ENCODE data around the gene CLCN7. TPM values are rescaled to one million over a fixed set of nuclear protein-coding genes. Genes with fewer than 3 reads are reported as not detected.

The CLCN7 gene
- total and polyA plus RNA-seq, 2 of the 13 experiments (the other 11 are each of a cell fraction or from before 2014, with no cell fraction given): 24.6 to 25.1 TPM

GRCh38 chr16:1471569-1472194 lies 3.1 kb downstream of the CLCN7 start:
- intact Hi-C loops (cut with micrococcal nuclease; ENCODE audit: unreplicated experiment): no loop called here
- H3K79me2 ChIP-seq (ENCODE audit: insufficient read depth, low read length): peaks cover 39% of the 10 kb centered on the region
- in situ Hi-C loops (cut with HindIII; ENCODE audit: extremely low pct_ligation_motif_present, low pct_unique_long_range_greater_than_20kb): no loop called here
- no peaks in the 10 kb centered on the region for H4K20me1 ChIP-seq (ENCODE audit: insufficient read depth, low read length)
- WGBS (ENCODE audit: low lambda C conversion rate): 95% methylated on average over 10 of the region's 26 CpGs
- DNase-seq (ENCODE audit: low spot score) (no peak), ATAC-seq (no peak), FAIRE-seq (no peak)
- peaks cover 52% of the 10 kb centered on the region for H3K4me1 ChIP-seq (ENCODE audit: insufficient read depth, low read length)
- H3K9ac ChIP-seq (ENCODE audit: insufficient read depth, low read depth, low read length): no peak overlapping the region
- no peaks in the 10 kb centered on the region for H3K36me3 ChIP-seq (replicated peaks in 1 of 2; ENCODE audit: control insufficient read depth in 1 of 2, insufficient read depth in 2 of 2, low read length in 2 of 2)
- H3K4me2 ChIP-seq (ENCODE audit: low read depth, low read length): no peak overlapping the region
- TSS peak; percentile 37 for BruUV-seq (replicated peaks)
- no peak for TF ChIP-seq ZNF740 (CRISPR knock-in tag; IDR thresholded peaks at IDR 0.05)
- TF ChIP-seq GABPB1 (CRISPR knock-in tag; IDR thresholded peaks at IDR 0.05): no peak
- no peak for TF ChIP-seq FOXO4 (CRISPR knock-in tag; conservative IDR thresholded peaks at IDR 0.05)
- TF ChIP-seq THRA (CRISPR knock-in tag; IDR thresholded peaks at IDR 0.05; ENCODE audit: borderline replicate concordance): no peak
- H3K9me3 ChIP-seq (ENCODE audit: low read length): no peaks in the 10 kb centered on the region
- no peaks in the 10 kb centered on the region; a peak in 1 of 5 replicates for H3K27me3 ChIP-seq (ENCODE audit: control insufficient read depth in 1 of 2, insufficient read depth in 2 of 2, low read length in 2 of 2)
- ChIA-PET POLR2A (no interaction called here), CTCF (ENCODE audit: low intra/inter-chr PET ratio, low total read pairs) (no interaction called here)
- H2AFZ ChIP-seq (ENCODE audit: low read length): no peak overlapping the region
- H3K4me3 ChIP-seq (replicated peaks in 1 of 3; ENCODE audit: insufficient read depth in 1 of 3, low read depth in 2 of 3, low read length in 3 of 3): no peak overlapping the region
- H3K27ac ChIP-seq (ENCODE audit: extremely low read length, insufficient read depth, low read length): no peak overlapping the region
